HepG2 (cell line): ENCODE data around the gene MAN2A2. TPM values are rescaled to one million over a fixed set of nuclear protein-coding genes. Genes with fewer than 3 reads are reported as not detected.

Source experiments
- ATAC-seq: fragments of 200-7000 bp; cut with Tn5 transposase; 3 replicates; pipeline ENCODE4 v1.9.1; 2020; ENCODE audit warnings: mild to moderate bottlenecking, moderate library complexity
- BruUV-seq: library from RNA; stranded (reverse); fragments of 400-500 nt; replicated peaks from 2 replicates; lab custom pipeline; 2021; lab: Mats Ljungman, UMichigan
- CTCF ChIA-PET: fragments of 300-600 bp; formaldehyde crosslinking; extraction: SDS; loops from one replicate; lab custom pipeline; 2021; ENCODE audit warnings: low total read pairs, inconsistent platforms, low intra/inter-chr PET ratio; lab: Yijun Ruan, JAX
- POLR2A ChIA-PET: fragments of 350-600 bp; sonication (Branson Sonifier 250); formaldehyde crosslinking; loops from one replicate; lab custom pipeline; 2020; ENCODE audit warnings: antibody characterized with exemption, inconsistent platforms; lab: Yijun Ruan, JAX
- DNase-seq: peaks from one replicate; pipeline ENCODE4 v3.0.0-alpha.2; 2015; ENCODE audit warnings: low spot score
- FAIRE-seq: peaks from 3 replicates; lab custom pipeline; 2011; peaks lifted over from hg19 to GRCh38; lab: Jason Lieb, UNC
- H2AFZ ChIP-seq: one replicate; pipeline ENCODE4 v1.6.1; 2011; ENCODE audit warnings: low read length, inconsistent platforms
- H3K27ac ChIP-seq: fragments of 300-600 bp; 3 replicates; pipeline ENCODE4 v1.8.0; 2011; ENCODE audit warnings: mixed run types, mild to moderate bottlenecking, mixed read lengths, low read length, inconsistent platforms; ENCODE audit not compliant: insufficient read depth; ENCODE audit errors: extremely low read length
- H3K27me3 ChIP-seq, 2 experiments: fragments of 200-600 bp in 1 of 2; 2 replicates in 1 of 2; 3 replicates in 1 of 2; pipeline versions ENCODE4 v1.6.0 to v1.8.0; 2011; ENCODE audit warnings: low read length in 2 of 2, mild to moderate bottlenecking in 2 of 2, moderate library complexity in 2 of 2, inconsistent platforms in 1 of 2; ENCODE audit not compliant: insufficient read depth in 2 of 2, control insufficient read depth in 1 of 2
- H3K36me3 ChIP-seq, 2 experiments: fragments of 200-600 bp in 1 of 2; replicated peaks in 1 of 2; 2 replicates in 1 of 2; 3 replicates in 1 of 2; pipeline versions ENCODE4 v1.5.1 to v1.8.0; 2011; ENCODE audit warnings: low read length in 2 of 2, inconsistent platforms in 1 of 2; ENCODE audit not compliant: insufficient read depth in 2 of 2, control insufficient read depth in 1 of 2
- H3K4me1 ChIP-seq: 2 replicates; pipeline ENCODE4 v1.5.1; 2012; ENCODE audit warnings: low read length, inconsistent platforms; ENCODE audit not compliant: insufficient read depth
- H3K4me2 ChIP-seq: 2 replicates; pipeline ENCODE4 v1.6.0; 2011; ENCODE audit warnings: low read depth, low read length, inconsistent platforms
- H3K4me3 ChIP-seq, 3 experiments: fragments of 200-600 bp in 1 of 3; sonication (generic), shearing (Covaris generic) in 1 of 3; replicated peaks in 1 of 3; 2 replicates each; pipeline ENCODE4 v1.5.1; 2011 to 2016; ENCODE audit warnings: low read length in 3 of 3, inconsistent platforms in 2 of 3, low read depth in 2 of 3, mild to moderate bottlenecking in 2 of 3, control low read depth in 1 of 3, mixed read lengths in 1 of 3; ENCODE audit not compliant: insufficient read depth in 1 of 3
- H3K79me2 ChIP-seq: one replicate; pipeline ENCODE4 v1.6.1; 2011; ENCODE audit warnings: low read length, inconsistent platforms; ENCODE audit not compliant: insufficient read depth
- H3K9ac ChIP-seq: 2 replicates; pipeline ENCODE4 v1.6.0; 2011; ENCODE audit warnings: mild to moderate bottlenecking, low read depth, low read length, inconsistent platforms; ENCODE audit not compliant: insufficient read depth
- H3K9me3 ChIP-seq: 2 replicates; pipeline ENCODE4 v1.5.1; 2012; ENCODE audit warnings: mild to moderate bottlenecking, low read length
- H4K20me1 ChIP-seq: 2 replicates; pipeline ENCODE4 v1.6.0; 2011; ENCODE audit warnings: inconsistent platforms, mild to moderate bottlenecking, low read length, moderate library complexity; ENCODE audit not compliant: insufficient read depth
- CHD4 ChIP-seq: fragments of 200-600 bp; sonication (generic); IDR thresholded peaks from 2 replicates; pipeline ENCODE4 v1.7.0; 2017; ENCODE audit warnings: mild to moderate bottlenecking, low read length, borderline replicate concordance
- ISX ChIP-seq: sonication (generic); formaldehyde crosslinking; conservative IDR thresholded peaks from 2 replicates; pipeline ENCODE4 v1.5.0; 2020; ENCODE audit warnings: missing genetic modification reagents
- NFE2L1 ChIP-seq: sonication (generic); formaldehyde crosslinking; IDR thresholded peaks from 2 replicates; pipeline ENCODE4 v1.4.0; 2020; ENCODE audit warnings: missing genetic modification reagents, mild to moderate bottlenecking, borderline replicate concordance
- NFYB ChIP-seq: sonication (generic); formaldehyde crosslinking; IDR thresholded peaks from 2 replicates; pipeline ENCODE4 v1.4.0; 2020; ENCODE audit warnings: missing genetic modification reagents
- PHF21A ChIP-seq: sonication (generic); formaldehyde crosslinking; IDR thresholded peaks from 2 replicates; pipeline ENCODE4 v1.5.0; 2020; ENCODE audit warnings: mild to moderate bottlenecking, missing genetic modification reagents
- SOX6 ChIP-seq, 2 experiments: fragments of 450-650 bp in 1 of 2; sonication (generic) in 1 of 2; formaldehyde crosslinking in 1 of 2; IDR thresholded peaks; 2 replicates each; pipeline versions ENCODE4 v1.4.0 to v1.6.1; 2017 to 2020; ENCODE audit warnings: antibody characterized with exemption in 1 of 2, mild to moderate bottlenecking in 1 of 2, missing genetic modification reagents in 1 of 2
- ZNF383 ChIP-seq: sonication (generic); formaldehyde crosslinking; IDR thresholded peaks from 2 replicates; pipeline ENCODE4 v1.4.0; 2020; ENCODE audit warnings: missing genetic modification reagents, mild to moderate bottlenecking, borderline replicate concordance
- ZNF567 ChIP-seq: sonication (generic); formaldehyde crosslinking; IDR thresholded peaks from 2 replicates; pipeline ENCODE4 v1.8.1; 2023; ENCODE audit warnings: mild to moderate bottlenecking, missing genetic modification reagents, borderline replicate concordance
- WGBS: methylation state at CpG from one replicate; pipeline ENCODE4 v1.1.6; 2017; ENCODE audit warnings: low lambda C conversion rate; 5-methylcytosine and 5-hydroxymethylcytosine counted together
- in situ Hi-C: cut with HindIII; loops from 2 replicates; pipeline ENCODE4 v1.10.0; 2017; ENCODE audit warnings: low pct_unique_long_range_greater_than_20kb; ENCODE audit not compliant: extremely low pct_ligation_motif_present
- intact Hi-C: fragments of 100-400 bp; cut with micrococcal nuclease; formaldehyde crosslinking; loops from one replicate; pipeline ENCODE4 v1.10.0; 2022; ENCODE audit not compliant: unreplicated experiment
- polyA plus RNA-seq, 8 experiments: library from polyadenylated mRNA; depleted of rRNA in 3 of 8; stranded (reverse) in 7 of 8; unstranded in 1 of 8; fragments of >200 nt; fragmentation: Illumina TruSeq in 4 of 8; extraction: Trizol in 4 of 8; gene quantifications; 2 replicates each; pipeline versions ENCODE4 v1.2.1 to v1.2.3, GENCODE V29; 2011 to 2016; ENCODE audit warnings: low read depth in 4 of 8, missing spikeins in 1 of 8, mixed read lengths in 1 of 8; ENCODE audit not compliant: insufficient read depth in 1 of 8
- total RNA-seq, 5 experiments: library from RNA; depleted of rRNA; stranded (reverse); fragments of >200 nt; fragmentation: Illumina TruSeq; extraction: Trizol; gene quantifications; 2 replicates each; pipeline ENCODE4 v1.2.3, GENCODE V29; 2016; ENCODE audit warnings: low read depth in 1 of 5
- TF ChIP-seq, protein P1 (sequence below): IDR thresholded peaks from 2 replicates; pipeline ENCODE4 v1.6.1; 2016
- TF ChIP-seq, protein P2 (sequence below): IDR thresholded peaks from 2 replicates; pipeline ENCODE4 v1.6.1; 2018; ENCODE audit warnings: missing genetic modification reagents
- TF ChIP-seq, protein P3 (sequence below): sonication (generic); formaldehyde crosslinking; IDR thresholded peaks from 2 replicates; pipeline ENCODE4 v1.4.0; 2020; ENCODE audit warnings: missing genetic modification reagents

The MAN2A2 gene
- total and polyA plus RNA-seq, 2 of the 13 experiments (the other 11 are each of a cell fraction or from before 2014, with no cell fraction given), result 17.5 to 51.5 TPM

DNA sequence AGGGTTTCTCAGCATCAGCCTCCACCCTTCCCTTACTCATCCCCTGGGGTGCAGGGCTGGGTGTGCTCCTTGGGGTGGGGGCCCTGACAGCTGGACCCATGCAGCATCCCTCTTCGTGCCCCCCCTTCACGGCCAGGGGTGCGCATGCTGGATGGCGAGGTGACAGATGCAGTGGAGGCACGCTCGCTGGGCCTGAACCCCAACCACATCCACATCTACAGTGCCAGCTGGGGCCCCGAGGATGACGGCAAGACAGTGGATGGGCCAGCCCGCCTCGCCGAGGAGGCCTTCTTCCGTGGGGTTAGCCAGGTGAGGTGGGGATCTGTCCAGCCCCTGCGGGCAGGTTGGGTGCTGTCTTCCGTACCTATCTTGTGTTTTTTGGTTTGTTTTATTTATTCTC, 25.1 kb upstream of the MAN2A2 start:
- POLR2A ChIA-PET, result no interaction called here
- Histone ChIP-seq H3K36me3 (peaks cover 7 to 43% of the 10 kb centered on the region in 2 experiments; a peak in 4 of 5 replicates), H3K4me3 (no peak overlapping the region), H3K4me2 (no peak overlapping the region), H3K27me3 (no peaks in the 10 kb centered on the region), H3K79me2 (peaks cover 2% of the 10 kb centered on the region), H3K4me1 (peaks cover 28% of the 10 kb centered on the region), H3K9ac (no peak overlapping the region), H2AFZ (no peak overlapping the region), H4K20me1 (peaks cover 17% of the 10 kb centered on the region; the same call in 1 of the 2 replicates), H3K9me3 (no peaks in the 10 kb centered on the region), H3K27ac (no peak overlapping the region)
- TF ChIP-seq PHF21A (no peak), NFYB (no peak), ISX (CRISPR knock-in tag) (no peak), ZNF383 (CRISPR knock-in tag) (no peak), SOX6 (IDR thresholded peaks at IDR 0.05) (no peak), SOX6 (CRISPR knock-in tag; IDR thresholded peaks at IDR 0.05) (no peak), CHD4 (no peak), ZNF567 (CRISPR knock-in tag) (no peak), NFE2L1 (CRISPR knock-in tag) (no peak)
- TF ChIP-seq, protein P1, sequence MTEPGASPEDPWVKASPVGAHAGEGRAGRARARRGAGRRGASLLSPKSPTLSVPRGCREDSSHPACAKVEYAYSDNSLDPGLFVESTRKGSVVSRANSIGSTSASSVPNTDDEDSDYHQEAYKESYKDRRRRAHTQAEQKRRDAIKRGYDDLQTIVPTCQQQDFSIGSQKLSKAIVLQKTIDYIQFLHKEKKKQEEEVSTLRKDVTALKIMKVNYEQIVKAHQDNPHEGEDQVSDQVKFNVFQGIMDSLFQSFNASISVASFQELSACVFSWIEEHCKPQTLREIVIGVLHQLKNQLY, result no peak
- TF ChIP-seq, protein P2, sequence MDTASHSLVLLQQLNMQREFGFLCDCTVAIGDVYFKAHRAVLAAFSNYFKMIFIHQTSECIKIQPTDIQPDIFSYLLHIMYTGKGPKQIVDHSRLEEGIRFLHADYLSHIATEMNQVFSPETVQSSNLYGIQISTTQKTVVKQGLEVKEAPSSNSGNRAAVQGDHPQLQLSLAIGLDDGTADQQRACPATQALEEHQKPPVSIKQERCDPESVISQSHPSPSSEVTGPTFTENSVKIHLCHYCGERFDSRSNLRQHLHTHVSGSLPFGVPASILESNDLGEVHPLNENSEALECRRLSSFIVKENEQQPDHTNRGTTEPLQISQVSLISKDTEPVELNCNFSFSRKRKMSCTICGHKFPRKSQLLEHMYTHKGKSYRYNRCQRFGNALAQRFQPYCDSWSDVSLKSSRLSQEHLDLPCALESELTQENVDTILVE (CRISPR knock-in tag), result no peak
- TF ChIP-seq, protein P3, sequence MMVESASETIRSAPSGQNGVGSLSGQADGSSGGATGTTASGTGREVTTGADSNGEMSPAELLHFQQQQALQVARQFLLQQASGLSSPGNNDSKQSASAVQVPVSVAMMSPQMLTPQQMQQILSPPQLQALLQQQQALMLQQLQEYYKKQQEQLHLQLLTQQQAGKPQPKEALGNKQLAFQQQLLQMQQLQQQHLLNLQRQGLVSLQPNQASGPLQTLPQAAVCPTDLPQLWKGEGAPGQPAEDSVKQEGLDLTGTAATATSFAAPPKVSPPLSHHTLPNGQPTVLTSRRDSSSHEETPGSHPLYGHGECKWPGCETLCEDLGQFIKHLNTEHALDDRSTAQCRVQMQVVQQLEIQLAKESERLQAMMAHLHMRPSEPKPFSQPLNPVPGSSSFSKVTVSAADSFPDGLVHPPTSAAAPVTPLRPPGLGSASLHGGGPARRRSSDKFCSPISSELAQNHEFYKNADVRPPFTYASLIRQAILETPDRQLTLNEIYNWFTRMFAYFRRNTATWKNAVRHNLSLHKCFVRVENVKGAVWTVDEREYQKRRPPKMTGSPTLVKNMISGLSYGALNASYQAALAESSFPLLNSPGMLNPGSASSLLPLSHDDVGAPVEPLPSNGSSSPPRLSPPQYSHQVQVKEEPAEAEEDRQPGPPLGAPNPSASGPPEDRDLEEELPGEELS (CRISPR knock-in tag), result no peak
- ATAC-seq (no peak), FAIRE-seq (no peak), DNase-seq (no peak)
- BruUV-seq, result no TSS peak
- intact Hi-C loops, result no loop called here
- CTCF ChIA-PET, result no interaction called here
- in situ Hi-C loops, result no loop called here
- WGBS, result 96% methylated on average over 6 of the region's 14 CpGs
